NCI-H2227 treated with DMSO at 0.1 percent for 48 hours (cell line): ENCODE data around the gene STAB1.

Source experiments
- DNase-seq: peaks from one replicate; lab custom pipeline; 2025; lab: John Stamatoyannopoulos, UW

The STAB1 gene

GRCh38 chr3:52504977-52505376 is 9.8 kb downstream of the STAB1 start:
- no peak for DNase-seq

GRCh38 chr3:52506266-52506966 is 11.3 kb downstream of the STAB1 start:
- no peak for DNase-seq

DNA sequence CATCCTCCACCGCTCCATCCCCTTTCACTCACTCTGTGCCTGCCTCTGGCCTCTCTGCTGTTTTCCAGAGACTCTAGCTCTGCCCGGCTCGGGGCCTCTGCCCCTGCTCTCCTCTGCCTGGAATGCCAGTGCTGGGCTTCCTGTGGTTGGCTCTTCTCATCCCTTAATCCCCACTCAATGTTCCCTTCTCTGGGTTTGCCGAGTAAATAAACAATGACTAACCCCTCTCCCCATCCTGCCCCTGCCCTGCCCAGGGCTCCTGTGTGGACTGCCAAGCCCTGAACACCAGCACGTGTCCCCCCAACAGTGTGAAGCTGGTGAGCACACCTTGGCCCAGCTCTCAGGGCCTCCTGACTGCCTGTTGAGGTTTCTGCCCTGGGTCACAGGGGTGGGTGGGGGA is 12.2 kb downstream of the STAB1 start:
- DNase-seq, result no peak

DNA sequence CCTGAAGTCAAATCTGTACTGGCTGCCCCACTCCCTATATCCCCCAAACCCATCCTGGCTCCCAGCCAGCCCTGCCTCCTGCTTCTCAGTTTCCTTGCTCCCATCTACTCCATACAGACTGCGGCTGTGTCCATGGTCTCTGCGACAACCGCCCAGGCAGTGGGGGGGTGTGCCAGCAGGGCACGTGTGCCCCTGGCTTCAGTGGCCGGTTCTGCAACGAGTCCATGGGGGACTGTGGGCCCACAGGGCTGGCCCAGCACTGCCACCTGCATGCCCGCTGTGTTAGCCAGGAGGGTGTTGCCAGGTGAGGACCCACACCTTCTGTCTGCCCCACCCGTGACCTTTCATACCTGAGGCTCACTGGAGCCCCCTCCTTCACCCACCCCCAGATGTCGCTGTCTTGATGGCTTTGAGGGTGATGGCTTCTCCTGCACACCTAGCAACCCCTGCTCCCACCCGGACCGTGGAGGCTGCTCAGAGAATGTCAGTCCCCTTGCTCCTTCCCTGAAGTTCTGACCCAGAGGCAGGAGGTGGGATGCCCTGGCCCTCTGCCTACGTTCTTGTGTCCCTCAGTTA is 14.7 kb downstream of the STAB1 start:
- DNase-seq, result no peak

- no peak for DNase-seq
Observed at GRCh38 chr3:52511509-52511908, 16.4 kb downstream of the STAB1 start.

DNA sequence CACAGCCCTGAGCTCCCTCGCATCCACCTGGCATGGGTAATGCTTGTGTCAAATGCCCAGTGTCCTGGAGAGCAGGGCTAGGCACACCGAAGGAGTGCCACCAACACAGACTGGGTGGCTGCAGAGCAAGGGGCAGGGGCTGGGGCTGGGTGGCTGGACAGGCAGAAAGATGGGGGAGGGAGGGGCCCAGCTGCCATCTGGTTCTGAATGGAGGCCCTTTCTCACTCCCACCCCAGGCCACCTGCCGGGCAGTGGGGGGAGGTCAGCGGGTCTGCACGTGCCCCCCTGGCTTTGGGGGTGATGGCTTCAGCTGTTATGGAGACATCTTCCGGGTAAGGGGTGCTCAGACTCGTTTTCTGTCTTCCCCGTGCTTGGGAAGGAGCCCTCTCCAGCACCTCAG is 17.0 kb downstream of the STAB1 start:
- no peak for DNase-seq

- DNase-seq, result no peak
Observed at GRCh38 chr3:52512727-52513126, 17.6 kb downstream of the STAB1 start.

DNA sequence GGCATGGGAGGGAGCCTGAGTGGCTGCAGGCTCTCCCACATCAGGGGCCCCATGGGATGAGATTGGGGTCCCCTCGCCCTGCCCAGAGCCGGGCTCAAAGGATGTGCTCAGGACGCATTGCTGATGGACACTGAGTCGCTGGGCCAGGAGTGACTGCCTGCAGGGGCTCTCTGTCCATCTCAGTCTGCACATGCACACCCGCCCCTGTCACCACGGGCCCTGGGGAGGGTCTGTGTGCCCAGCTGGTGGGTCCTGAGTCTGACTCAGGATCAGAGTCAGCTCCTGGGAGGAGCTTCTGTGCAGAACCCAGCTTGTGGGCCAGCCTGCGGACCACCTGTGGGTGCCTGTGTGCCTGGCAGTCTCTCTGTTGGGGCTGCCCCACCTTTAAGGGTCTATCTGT is 18.1 kb downstream of the STAB1 start:
- no peak for DNase-seq

- no peak for DNase-seq
Observed at GRCh38 chr3:52514576-52514975, 19.4 kb downstream of the STAB1 start.

- no peak for DNase-seq
Observed at GRCh38 chr3:52515192-52515591, 20.1 kb downstream of the STAB1 start.

GRCh38 chr3:52516509-52517195 is 21.5 kb downstream of the STAB1 start:
- no peak for DNase-seq

- no peak for DNase-seq
Observed at GRCh38 chr3:52517796-52518722, 22.9 kb downstream of the STAB1 start.

DNA sequence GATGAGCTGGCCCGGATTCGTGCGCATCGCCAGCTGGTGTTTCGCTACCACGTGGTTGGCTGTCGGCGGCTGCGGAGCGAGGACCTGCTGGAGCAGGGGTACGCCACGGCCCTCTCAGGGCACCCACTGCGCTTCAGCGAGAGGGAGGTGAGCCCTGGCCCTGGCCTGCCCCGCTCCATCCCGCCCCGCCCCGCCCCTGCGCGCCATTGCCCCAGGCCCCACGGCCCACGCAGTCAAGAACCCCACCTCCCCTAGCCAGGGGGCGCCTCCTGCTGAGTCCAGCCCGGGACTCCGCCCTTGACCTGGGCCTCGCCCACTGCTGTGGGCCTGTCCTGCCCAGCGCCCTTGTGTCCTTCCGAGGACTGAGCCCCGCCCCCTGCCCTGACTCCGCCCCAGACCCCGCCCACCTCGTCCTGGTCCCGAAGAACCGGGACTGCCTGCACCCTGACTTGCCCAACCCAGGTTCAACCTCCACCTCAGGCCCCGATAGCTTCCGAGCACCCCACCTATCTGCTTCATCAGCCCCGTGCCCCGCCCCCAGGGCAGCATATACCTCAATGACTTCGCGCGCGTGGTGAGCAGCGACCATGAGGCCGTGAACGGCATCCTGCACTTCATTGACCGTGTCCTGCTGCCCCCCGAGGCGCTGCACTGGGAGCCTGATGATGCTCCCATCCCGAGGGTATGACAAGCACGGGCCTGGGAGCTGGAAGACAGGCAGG is 23.7 kb downstream of the STAB1 start:
- no peak for DNase-seq

DNA sequence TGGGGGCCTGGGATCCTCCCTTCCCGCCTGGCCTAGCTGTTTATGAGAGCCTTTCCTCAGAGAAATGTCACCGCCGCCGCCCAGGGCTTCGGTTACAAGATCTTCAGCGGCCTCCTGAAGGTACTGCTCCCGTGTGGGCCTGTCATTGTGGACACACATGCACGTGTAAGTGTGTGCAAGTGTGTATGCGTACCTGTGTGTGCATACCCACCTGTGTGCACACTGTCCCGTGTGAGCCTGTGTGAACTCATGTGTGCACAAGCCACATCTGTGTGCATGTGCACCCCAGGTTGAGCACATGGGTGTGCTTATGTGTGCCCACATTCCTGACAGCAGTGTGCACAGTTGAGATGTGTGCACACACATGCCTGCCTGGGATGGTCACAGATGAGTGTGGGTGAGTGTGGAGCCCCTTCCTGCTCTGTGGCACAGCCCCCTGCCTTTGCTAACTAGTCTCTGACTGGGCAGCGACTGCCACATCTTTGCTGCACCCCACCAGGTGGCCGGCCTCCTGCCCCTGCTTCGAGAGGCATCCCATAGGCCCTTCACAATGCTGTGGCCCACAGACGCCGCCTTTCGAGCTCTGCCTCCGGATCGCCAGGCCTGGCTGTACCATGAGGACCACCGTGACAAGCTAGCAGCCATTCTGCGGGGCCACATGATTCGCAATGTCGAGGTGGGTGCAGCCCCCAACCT is 24.5 kb downstream of the STAB1 start:
- DNase-seq, result no peak

GRCh38 chr3:52520141-52520667 is 25.1 kb downstream of the STAB1 start:
- DNase-seq, result no peak

GRCh38 chr3:52520716-52521487 is 25.8 kb downstream of the STAB1 start:
- DNase-seq, result no peak

DNA sequence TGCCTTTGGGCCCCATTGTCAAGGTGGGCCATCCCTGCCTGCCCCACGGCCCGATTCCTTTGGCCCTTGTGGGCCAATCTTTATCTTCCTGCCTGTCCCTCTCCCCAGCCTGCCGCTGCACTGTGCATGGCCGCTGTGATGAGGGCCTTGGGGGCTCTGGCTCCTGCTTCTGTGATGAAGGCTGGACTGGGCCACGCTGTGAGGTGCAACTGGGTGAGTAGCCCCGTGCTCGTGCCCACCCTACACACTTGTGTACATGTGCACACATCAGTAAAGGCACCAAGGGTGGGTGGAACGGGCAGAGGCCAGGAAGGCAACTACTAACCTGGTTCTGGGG is 26.3 kb downstream of the STAB1 start:
- no peak for DNase-seq

DNA sequence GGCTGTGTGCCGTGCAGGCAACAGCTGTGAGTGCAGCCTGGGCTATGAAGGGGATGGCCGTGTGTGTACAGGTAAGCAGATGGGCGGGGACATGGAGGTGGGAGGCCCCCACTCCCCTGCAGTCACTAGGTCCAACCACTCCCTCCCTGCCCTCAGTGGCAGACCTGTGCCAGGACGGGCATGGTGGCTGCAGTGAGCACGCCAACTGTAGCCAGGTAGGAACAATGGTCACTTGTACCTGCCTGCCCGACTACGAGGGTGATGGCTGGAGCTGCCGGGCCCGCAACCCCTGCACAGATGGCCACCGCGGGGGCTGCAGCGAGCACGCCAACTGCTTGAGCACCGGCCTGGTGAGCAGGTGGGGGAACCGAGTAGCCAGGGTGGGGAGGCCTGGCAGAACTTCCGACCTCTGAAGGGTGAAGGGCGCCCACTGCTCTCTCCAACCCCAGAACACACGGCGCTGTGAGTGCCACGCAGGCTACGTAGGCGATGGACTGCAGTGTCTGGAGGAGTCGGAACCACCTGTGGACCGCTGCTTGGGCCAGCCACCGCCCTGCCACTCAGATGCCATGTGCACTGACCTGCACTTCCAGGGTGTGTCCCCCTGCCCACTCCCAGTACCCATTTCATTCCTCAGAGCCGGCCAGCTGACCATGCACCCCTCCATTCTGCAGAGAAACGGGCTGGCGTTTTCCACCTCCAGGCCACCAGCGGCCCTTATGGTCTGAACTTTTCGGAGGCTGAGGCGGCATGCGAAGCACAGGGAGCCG is 26.9 kb downstream of the STAB1 start:
- no peak for DNase-seq

GRCh38 chr3:52522651-52523251 is 27.6 kb downstream of the STAB1 start:
- DNase-seq, result no peak
